Stimulated activated CD4-positive, alpha-beta T cell treated with anti-CD3 and anti-CD28 coated beads, Interleukin-4, amount 100 ng/mL, for 1 hour (primary cell): ENCODE measurements around the gene MRPL32.
A peak's percentile ranks its signal among the peaks of the same experiment; 100 is the strongest.

ENCODE experiments used
- DNase-seq: peaks from one replicate; pipeline ENCODE4 v3.0.0-alpha.2; 2020

Gene MRPL32

GRCh38 chr7:42928754-42929153 lies 3.4 kb upstream of the MRPL32 start:
- no peak for DNase-seq

- no peak for DNase-seq
Observed at GRCh38 chr7:42929449-42929848, 2.7 kb upstream of the MRPL32 start.

- DNase-seq = no peak
Observed at GRCh38 chr7:42930889-42931288, 1.3 kb upstream of the MRPL32 start.

- DNase-seq = no peak
Observed at GRCh38 chr7:42931447-42931833, 736 bp upstream of the MRPL32 start.

- DNase-seq = no peak
Observed at GRCh38 chr7:42932811-42933591, 825 bp downstream of the MRPL32 start.

GRCh38 chr7:42934291-42934690 lies 2.1 kb downstream of the MRPL32 start:
- no peak for DNase-seq

GRCh38 chr7:42935861-42936260 lies 3.7 kb downstream of the MRPL32 start:
- DNase-seq = no peak

GRCh38 chr7:42939457-42940240 lies 7.5 kb downstream of the MRPL32 start:
- DNase-seq = no peak

- DNase-seq = peak; percentile 80
Observed at GRCh38 chr7:42940985-42941847, 9.0 kb downstream of the MRPL32 start.

GRCh38 chr7:42945821-42946626 lies 13.8 kb downstream of the MRPL32 start:
- DNase-seq = no peak

- DNase-seq = no peak
Observed at GRCh38 chr7:42946627-42946950, 14.4 kb downstream of the MRPL32 start.

- no peak for DNase-seq
Observed at GRCh38 chr7:42947521-42947920, 15.3 kb downstream of the MRPL32 start.

- no peak for DNase-seq
Observed at GRCh38 chr7:42950417-42950816, 18.2 kb downstream of the MRPL32 start.

GRCh38 chr7:42952328-42952727 lies 20.2 kb downstream of the MRPL32 start:
- no peak for DNase-seq

GRCh38 chr7:42953994-42954393 lies 21.8 kb downstream of the MRPL32 start:
- DNase-seq = no peak

- no peak for DNase-seq
Observed at GRCh38 chr7:42956062-42956461, 23.9 kb downstream of the MRPL32 start.

GRCh38 chr7:42959549-42959948 lies 27.4 kb downstream of the MRPL32 start:
- DNase-seq = no peak

- no peak for DNase-seq
Observed at GRCh38 chr7:42960762-42961161, 28.6 kb downstream of the MRPL32 start.

- no peak for DNase-seq
Observed at GRCh38 chr7:42961170-42961569, 29.0 kb downstream of the MRPL32 start.

GRCh38 chr7:42964293-42964692 lies 32.1 kb downstream of the MRPL32 start:
- no peak for DNase-seq

- DNase-seq = no peak
Observed at GRCh38 chr7:42964849-42965805, 33.0 kb downstream of the MRPL32 start.
